ENCODE measurements around the gene TMEM135.
A peak's percentile ranks its signal among the peaks of the same experiment; 100 is the strongest.

TMEM135 gene

DNA sequence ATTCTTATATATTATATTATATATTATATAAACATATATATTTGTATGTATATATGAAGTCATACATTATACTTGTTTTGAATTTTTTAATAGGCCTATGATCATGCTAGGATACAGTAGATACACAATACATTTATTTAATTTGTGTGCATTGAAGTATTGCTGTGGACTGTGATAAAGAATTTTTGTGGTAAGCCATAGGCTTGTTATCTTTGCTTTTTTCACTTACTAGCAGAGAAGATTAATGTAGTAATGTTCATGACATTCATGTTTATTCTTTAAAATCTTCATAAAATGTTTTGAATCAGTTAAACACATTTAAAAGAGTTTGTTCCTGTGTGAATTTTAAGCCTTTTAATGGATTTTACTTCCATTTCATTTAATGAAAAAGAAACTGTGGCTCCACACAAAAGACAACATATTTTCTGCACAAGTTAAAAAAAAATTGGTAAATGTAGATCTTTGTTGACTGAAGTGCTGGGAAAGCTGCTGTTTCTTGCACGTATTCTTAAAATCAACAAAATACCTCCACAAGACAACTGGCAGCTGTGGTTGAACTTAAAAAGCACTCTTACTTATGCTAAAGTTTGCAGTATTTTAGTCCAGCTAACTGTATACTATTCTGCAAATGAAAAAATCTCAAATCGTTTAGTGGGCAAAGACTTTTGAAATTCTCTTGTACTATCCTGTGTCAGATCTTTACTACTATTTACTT, 156.2 kb downstream of the TMEM135 start:
- DNase-seq (ENCODE audit: low read depth, low spot score): no peak

DNA sequence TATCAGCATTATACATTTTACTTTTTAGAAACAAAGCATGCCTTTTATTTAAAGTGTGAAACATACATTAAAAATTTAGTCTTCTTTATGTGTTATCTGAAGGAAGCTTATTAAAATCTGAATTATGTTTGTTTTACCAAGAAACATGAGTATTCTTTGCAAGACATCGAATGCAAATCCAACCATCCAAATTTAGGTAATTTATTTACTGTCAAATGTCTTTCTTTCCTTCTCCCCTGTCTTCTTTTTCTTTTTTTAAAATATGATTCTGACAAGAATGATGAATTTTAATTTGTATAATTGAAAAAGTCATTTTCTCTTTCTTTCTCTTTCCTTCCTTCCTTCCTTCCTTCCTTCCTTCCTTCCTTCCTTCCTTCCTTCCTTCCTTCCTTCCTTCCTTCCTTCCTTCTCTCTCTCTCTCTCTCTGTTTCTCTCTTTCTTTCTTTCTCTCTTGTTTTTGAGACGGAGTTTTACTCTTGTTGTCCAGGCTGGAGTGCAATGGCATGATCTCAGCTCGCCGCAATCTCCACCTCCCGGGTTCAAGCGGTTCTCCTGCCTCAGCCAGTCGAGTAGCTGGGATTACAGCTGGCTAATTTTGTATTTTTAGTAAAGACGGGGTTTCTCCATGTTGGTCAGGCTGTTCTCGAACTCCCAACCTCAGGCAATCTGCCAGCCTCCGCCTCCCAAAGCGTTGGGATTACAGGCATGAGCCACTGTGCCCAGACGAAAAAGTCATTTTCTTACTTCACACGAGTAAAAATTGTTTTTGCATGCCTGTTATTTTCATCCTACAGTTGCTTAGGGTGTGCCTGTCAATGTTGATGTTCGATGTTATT, 157.5 kb downstream of the TMEM135 start:
- DNase-seq (ENCODE audit: low read depth, low spot score): no peak

- DNase-seq (ENCODE audit: low read depth, low spot score): no peak
Observed at GRCh38 chr11:87198266-87198881, 160.6 kb downstream of the TMEM135 start.

- DNase-seq (ENCODE audit: low read depth, low spot score): no peak
Observed at GRCh38 chr11:87201376-87201775, 163.6 kb downstream of the TMEM135 start.

DNA sequence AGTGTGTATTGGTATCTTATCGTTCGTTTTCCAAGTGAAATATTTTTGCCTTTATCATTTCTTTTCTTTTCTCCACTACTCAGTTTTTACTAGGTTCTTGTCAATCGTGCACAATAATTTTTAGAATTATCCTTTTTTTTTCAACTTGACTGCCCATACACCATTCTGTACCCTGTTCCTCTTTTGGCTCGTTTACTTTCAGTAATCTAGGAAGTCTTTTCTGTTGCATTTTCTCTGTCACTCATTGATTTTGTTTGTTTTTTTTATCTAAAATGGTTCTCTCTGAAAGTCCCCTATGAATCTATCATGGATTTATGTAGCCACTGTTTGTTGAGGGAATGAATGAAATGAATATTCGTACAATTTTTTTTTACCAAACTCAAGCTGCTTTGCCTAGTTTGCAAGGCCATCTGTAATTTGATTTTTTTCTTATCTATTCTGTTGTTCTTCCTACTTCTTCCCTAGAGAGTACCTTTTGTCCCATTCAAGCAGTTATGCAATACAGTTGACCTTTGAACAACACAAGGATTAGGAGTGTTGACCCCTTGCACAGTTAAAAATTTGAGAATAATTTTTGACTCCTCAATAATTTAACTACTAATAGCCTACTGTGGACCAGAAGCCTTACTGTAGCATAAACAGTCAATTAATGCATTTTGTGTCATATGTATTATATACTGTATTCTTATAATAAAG, 166.3 kb downstream of the TMEM135 start:
- DNase-seq (ENCODE audit: low read depth, low spot score): no peak

GRCh38 chr11:87212891-87213290, 175.2 kb downstream of the TMEM135 start:
- no peak for DNase-seq (ENCODE audit: low read depth, low spot score)

- no peak for DNase-seq (ENCODE audit: low read depth, low spot score)
Observed at GRCh38 chr11:87213444-87213843, 175.7 kb downstream of the TMEM135 start.

DNA sequence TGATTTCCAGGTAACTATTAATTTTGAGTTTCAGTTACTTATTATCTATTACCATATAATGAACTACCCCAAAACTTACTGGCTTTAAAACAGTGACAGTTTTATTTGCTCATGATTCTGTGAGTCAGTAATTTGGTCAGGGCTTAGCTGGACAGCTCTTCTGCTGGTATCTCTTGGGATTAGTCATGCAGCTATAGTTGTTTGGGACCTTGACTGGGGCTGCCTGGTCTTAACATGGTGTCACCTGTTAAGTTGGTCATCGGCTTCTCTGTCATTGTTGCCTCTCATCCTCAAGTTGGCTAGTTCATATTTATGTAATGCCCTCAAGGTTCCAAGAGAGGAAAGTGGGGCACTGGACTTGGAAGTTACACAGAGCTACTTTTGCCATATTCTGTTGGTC, 177.5 kb downstream of the TMEM135 start:
- DNase-seq (ENCODE audit: low read depth, low spot score): no peak

- no peak for DNase-seq (ENCODE audit: low read depth, low spot score)
Observed at GRCh38 chr11:87219266-87219665, 181.5 kb downstream of the TMEM135 start.

DNA sequence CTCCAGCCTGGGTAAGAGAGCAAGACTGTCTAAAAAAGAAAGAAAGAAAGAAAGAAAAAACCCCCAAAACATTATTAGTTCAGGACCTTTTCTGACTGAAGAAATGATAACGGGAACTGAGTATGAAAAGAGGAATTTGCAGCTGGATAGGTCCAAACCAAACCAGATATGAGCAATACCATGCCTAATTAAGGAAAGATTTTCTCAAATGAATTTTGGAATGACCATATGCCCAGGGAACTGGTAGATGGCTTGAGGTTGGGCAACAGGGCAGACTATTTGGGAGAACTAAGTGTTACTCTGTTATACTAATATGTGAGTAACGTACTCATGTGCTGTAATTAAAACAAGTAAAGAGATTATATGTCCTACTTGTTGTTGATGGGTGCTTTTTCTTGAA, 186.1 kb downstream of the TMEM135 start:
- no peak for DNase-seq (ENCODE audit: low read depth, low spot score)

- peak; percentile 15 for DNase-seq (ENCODE audit: low read depth, low spot score)
Observed at GRCh38 chr11:87224486-87224885, 186.8 kb downstream of the TMEM135 start.

DNA sequence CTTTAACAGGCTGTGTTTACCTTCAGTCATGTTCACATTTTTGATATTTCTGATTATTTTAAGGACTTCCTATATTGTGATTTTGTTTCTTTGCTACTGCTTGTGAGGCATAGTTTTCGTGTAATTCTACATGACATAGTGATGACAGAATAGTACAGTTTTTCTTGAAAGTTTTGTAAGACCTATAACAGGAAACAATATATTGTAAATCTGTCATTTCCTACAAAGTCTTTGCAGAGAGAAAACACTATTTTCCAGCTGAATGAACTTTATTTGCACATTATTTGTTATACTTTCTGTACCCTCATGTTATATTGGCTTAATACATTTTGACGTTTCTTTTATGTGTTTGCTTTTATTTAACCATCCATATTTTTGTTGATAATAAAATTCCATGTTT, 191.1 kb downstream of the TMEM135 start:
- no peak for DNase-seq (ENCODE audit: low read depth, low spot score)

- no peak for DNase-seq (ENCODE audit: low read depth, low spot score)
Observed at GRCh38 chr11:87230995-87231394, 193.3 kb downstream of the TMEM135 start.

- no peak for DNase-seq (ENCODE audit: low read depth, low spot score)
Observed at GRCh38 chr11:87232320-87232719, 194.6 kb downstream of the TMEM135 start.

DNA sequence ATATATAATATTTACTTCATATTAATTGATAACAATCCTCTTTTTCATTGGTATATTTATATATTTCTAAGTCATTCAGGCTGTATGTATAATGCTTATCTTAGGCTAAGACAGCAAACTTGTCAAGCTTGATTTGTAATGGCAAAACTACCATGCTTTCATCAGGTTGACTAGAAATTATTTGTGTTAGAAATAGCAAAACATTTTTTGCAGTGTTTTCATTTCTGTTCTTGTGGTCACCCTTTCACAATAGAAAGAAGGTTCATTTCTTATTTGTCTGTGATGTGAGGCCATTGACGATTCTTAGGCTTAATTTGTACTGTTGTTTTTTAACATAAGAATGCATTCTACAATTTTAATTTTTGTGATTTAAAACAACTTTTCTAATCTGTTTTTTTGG, 197.6 kb downstream of the TMEM135 start:
- no peak for DNase-seq (ENCODE audit: low read depth, low spot score)

- DNase-seq (ENCODE audit: low read depth, low spot score): no peak
Observed at GRCh38 chr11:87236368-87236767, 198.6 kb downstream of the TMEM135 start.

- DNase-seq (ENCODE audit: low read depth, low spot score): peak; percentile 12
Observed at GRCh38 chr11:87239001-87239400, 201.3 kb downstream of the TMEM135 start.

DNA sequence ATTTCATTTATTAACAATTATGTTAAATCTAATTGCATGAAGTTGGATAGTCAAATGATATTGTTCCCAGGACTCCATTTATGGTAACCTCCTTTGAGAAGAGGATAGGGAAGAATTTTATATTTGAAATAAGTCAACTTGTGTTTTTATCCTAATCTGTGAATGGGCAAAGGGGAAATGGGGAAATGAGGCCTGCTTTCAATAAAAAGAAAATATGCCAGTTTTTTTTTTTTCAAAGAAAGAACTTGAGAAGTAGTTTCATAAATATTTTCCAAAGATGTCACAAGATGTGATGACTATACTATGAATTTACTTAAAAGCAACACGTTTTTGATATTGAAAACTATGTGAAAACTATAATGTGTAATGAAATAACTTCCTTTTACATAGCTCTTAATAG, 201.8 kb downstream of the TMEM135 start:
- no peak for DNase-seq (ENCODE audit: low read depth, low spot score)

DNA sequence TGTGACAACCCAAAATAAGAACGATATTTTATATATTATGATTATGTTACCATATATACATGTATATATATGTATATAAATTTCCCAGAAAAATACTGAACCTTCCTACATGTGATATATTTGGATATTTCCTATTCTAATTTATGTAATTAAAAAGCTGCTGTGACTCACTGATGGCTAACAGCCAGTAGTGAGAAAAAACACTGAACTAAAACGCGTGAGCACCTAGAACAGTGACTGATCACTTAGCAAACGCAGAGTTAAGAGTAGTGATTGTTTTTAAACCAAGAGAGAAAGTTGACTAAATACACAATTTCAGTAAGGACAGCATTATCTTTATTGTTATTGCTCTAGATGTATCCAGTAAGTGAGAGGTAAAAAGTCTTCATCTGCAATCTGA, 213.8 kb downstream of the TMEM135 start:
- no peak for DNase-seq (ENCODE audit: low read depth, low spot score)

GRCh38 chr11:87252869-87253268, 215.1 kb downstream of the TMEM135 start:
- DNase-seq (ENCODE audit: low read depth, low spot score): no peak

GRCh38 chr11:87254562-87254961, 216.8 kb downstream of the TMEM135 start:
- DNase-seq (ENCODE audit: low read depth, low spot score): no peak

DNA sequence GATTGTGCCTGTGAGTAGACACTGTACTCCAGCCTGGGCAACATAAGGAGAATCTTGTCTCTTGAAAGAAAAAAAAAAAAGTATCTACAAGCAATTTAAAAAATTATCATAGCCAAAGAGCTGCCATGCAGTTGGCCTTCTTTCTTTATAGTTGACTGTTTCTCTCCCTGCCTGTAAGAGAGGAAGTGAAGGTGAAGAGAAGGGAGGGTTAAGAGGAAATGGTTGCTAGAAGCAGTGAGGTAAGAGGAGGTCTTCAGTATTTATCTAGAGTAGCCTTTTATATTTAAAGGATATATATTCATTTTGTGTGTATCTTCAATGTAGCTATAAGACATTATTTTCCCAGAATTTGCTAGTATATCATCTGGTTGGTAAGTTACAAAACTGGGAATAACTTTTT, 217.9 kb downstream of the TMEM135 start:
- no peak for DNase-seq (ENCODE audit: low read depth, low spot score)

All from smooth muscle cell of the brain vasculature (primary cell).